Effector CD4-positive, alpha-beta T cell (primary cell): ENCODE measurements around the gene NOSIP.

Experiments
- DNase-seq: peaks from one replicate; pipeline ENCODE4 v3.0.0-alpha.2; 2020

NOSIP gene

GRCh38 chr19:49544154-49544553, 36.2 kb downstream of the NOSIP start:
- no peak for DNase-seq

DNA sequence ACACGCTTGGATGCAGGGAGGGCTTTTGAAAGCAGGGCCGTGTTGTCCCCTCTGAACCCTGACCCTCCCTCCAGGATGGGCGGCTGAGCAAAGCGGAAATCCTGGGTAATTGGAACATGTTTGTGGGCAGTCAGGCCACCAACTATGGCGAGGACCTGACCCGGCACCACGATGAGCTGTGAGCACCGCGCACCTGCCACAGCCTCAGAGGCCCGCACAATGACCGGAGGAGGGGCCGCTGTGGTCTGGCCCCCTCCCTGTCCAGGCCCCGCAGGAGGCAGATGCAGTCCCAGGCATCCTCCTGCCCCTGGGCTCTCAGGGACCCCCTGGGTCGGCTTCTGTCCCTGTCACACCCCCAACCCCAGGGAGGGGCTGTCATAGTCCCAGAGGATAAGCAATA, 37.3 kb downstream of the NOSIP start:
- DNase-seq: no peak

GRCh38 chr19:49542446-49542845, 37.9 kb downstream of the NOSIP start:
- DNase-seq: no peak

GRCh38 chr19:49541914-49542313, 38.4 kb downstream of the NOSIP start:
- DNase-seq: no peak

- no peak for DNase-seq
These were observed 41.0 kb downstream of the NOSIP start for GRCh38 chr19:49539192-49539952.

DNA sequence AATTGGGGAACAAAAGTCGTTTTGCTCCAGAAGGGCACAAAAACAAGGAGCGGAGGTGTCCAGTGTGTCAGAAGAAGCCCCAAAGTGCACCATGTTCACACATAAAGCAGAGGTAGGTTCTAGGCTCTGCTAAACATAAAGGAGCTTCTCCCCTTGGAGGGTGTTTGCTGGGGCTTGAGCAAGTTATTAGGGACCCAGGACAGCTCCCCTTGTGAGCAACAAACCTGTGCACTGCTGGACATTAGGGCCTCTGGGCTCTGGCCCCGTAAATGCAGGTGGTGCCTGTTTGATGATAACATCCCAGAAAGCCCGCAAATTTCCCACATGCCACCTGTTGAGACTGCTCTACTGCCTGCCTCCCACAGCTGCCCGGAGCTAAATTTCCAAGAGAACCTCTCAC, 41.7 kb downstream of the NOSIP start:
- no peak for DNase-seq

DNA sequence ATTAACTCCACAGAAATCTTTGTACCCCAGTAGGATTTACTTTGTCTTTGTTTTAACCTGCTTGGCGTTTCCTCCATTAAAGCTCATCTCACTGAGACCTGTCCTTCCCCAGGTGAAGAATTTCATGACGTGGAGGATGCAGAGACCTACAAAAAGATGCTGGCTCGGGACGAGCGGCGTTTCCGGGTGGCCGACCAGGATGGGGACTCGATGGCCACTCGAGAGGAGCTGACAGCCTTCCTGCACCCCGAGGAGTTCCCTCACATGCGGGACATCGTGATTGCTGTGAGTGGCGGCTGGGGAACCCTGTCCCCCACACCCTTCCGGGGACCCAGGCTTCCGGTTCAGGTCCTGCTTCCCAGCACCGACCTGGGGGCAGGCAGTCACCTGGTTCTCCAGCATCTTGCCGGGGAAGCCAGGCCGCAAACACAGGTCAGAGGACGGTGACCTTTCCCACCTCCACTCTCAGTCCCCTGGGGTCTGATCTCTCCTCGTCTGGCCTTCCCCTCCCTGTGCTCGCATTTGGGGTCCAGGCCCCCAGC, 43.4 kb downstream of the NOSIP start:
- DNase-seq: no peak

GRCh38 chr19:49534632-49535385, 45.5 kb downstream of the NOSIP start:
- DNase-seq: no peak

DNA sequence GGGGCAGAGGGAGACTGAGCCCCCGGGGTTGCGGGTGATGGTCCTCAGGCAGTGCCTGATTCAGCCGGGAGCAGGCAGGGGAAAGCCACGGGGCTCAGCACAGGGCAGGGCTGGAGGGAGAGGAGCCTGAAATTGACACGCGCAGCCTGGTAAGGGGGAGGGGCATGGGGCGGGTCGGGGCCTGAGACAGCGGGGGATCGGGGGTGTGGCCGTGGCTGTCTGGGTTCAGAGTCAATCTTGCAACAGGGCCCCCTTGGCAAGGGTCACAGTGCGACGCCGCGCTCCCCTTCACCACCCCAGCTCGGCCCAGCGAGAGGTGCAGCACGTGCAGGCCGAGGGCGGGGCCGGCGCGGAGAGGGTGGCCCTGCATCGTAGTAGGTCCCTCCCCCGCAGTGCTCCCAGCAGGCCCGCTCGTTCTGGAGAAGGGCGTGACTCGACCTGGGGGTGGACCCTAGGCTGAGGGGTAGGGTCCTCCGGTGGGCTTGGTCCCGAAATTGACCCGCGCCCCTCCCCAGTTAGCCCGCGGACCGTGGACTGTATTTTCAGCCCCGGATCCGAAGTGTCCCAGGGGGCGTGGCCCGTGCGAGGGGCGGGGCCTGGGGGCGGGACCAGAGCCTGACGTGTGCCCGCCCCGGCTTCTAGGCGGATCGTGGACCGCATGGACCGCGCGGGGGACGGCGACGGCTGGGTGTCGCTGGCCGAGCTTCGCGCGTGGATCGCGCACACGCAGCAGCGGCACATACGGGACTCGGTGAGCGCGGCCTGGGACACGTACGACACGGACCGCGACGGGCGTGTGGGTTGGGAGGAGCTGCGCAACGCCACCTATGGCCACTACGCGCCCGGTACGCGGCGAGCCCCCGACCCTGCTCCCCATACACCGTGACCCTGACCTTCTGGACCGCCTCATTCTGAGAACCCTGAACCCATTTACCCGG, 46.5 kb downstream of the NOSIP start:
- peak; percentile 75 for DNase-seq

DNA sequence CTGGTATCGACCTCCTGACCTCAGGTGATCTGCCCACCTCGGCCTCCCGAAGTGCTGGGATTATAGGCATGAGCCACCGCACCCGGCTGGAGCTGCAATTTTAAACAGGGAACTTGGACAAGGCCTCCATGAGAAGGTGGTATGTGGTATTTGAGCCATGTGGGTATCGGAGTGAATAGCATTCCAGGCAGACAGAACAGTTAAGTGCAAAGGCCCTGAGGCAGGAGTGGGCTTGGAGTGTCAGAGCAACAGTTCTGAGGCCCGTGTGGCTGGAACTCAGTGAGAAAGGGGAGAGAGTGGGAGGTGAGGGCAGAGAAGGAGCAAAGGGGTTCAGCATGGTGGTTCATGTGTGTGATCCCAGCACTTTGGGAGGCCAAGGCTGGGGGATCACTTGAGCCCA, 49.6 kb downstream of the NOSIP start:
- no peak for DNase-seq

GRCh38 chr19:49528211-49528771, 52.1 kb downstream of the NOSIP start:
- DNase-seq: no peak

- DNase-seq: no peak
These were observed 55.4 kb downstream of the NOSIP start for GRCh38 chr19:49524812-49525455.

DNA sequence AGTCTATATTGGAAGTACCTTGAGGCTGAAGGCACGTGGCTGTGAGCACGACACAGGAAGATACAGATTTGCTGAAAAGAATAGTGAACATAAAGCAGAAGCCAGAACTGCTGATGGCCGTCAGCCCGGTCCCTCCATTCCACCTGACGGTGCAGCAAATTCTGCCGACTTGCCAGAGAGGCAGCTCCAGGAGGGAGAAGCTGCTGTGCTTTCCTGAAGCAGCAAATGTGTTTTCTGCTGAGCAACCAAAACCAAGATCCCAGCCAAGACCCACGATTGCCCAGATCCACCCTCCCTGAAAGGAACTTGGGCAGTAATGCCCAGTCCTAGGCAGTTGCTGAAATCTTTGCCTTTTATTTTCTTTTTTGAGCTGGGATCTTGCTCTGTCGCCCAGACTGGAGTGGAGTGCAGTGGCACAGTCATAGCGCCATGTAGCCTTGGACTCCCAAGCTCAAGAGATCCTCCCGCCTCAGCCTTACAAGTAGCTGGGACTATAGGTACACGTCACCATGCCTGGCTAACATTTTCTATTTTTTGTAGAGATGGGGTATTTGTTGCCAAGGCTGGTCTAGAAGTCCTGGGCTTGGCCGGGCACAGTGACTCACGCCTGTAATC, 59.5 kb downstream of the NOSIP start:
- DNase-seq: no peak

DNA sequence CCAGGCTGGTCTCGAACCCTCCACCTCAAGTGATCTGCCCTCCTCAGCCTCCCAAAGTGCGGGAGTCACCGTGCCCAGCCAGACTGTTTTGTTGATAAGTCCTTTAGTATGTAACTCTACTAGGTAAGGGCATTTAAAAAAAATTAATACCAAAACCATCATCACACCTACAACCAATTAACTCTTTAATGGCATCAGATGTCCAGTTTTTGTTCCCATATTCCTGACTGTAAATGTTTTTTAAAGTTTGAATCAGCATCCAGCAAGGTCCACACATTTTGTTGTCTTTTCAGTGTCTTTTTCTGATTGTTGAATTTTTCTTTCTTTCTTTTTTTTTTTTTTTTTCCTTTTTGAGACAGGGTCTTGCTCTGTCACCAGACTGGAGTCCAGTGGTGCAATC, 62.3 kb downstream of the NOSIP start:
- DNase-seq: no peak

DNA sequence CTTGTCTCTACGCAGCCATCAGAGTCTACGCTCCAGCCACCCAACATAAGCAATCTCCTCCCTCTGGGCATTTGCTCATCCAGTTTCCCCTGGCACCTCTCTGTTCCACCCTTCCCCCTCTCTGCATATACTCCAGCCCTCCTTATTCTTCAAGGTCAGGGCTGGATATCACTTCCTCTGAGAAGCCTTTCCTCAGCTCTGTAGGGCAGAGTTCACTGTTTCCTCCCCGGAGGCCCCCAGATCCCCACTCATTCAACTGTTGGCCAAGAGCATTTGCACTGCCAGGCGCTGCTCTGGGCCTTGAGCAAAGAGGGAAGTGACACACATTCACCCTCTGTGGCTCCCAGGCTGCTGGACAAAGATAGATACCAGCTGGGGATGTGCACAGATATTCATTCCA, 64.6 kb downstream of the NOSIP start:
- no peak for DNase-seq

- DNase-seq: no peak
These were observed 66.2 kb downstream of the NOSIP start for GRCh38 chr19:49514151-49514550.

- no peak for DNase-seq
These were observed 66.6 kb downstream of the NOSIP start for GRCh38 chr19:49513746-49514118.

DNA sequence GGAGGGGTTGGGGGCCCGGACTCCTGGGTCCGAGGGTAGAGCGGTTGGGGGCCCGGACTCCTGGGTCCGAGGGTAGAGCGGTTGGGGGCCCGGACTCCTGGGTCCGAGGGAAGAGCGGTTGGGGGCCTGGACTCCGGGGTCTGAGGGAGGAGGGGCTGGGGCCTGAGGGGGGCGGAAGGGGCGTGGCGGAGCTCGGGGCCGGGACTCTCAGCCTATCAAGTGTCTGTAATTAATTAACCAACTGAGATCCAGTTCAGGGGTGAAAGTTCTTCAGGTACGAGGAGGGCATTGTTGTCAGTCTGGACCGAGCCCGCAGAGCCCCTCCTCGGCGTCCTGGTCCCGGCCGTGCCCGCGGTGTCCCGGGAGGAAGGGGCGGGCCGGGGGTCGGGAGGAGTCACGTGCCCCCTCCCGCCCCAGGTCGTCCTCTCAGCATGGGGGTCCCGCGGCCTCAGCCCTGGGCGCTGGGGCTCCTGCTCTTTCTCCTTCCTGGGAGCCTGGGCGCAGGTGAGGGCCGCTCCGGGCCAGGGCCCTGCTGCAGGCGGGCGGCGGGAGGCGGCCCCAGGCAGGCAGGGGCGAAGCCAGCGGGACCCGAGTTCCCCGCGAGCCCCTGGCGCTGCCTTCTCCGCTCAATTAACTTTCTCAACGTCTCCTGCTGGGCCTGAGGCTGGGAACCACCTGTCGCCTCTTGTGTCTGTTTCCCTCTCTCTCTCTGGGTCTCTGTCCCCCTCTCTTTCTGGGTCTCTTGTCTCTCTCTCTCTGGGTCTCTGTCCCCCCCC, 67.2 kb downstream of the NOSIP start:
- no peak for DNase-seq

DNA sequence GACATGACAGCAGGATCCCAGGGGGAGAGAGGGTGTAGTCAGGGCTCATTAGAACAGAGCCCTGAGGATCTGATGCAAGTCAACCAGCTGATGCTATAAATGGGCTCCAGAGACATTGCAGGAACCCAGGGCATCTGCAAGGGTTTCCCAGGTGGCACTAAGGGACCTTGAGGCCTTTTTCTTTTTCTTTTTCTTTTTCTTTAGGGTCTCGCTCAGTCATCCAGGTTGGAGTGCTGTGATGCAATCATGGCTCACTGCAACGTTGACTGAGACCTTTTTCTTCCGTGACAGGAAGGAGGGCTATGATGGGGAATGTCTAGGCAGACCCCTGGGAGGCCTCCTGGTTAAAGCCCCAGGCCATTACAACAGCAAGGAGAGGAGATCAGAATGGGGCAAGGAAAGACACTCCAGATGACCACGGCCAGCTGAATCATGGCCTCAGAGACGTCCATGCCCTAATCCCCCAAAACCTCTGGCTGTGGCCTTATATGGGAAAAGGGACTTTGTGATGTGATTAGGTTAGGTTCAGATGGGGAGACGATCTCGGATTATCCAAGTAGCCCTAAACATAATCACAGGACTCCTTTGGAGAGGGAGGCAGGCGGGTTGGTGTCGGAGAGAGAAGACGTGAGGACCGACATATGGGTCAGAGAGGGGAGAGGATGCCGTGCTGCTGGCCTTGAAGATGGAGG, 72.4 kb downstream of the NOSIP start:
- no peak for DNase-seq

- DNase-seq: peak; percentile 74
These were observed 73.7 kb downstream of the NOSIP start for GRCh38 chr19:49506575-49507105.
